Stimulated activated CD4-positive, alpha-beta T cell treated with anti-CD3 and anti-CD28 coated beads, Interleukin-4, amount 100 ng/mL, for 4 hours (primary cell): ENCODE data around the gene P3H4.

ENCODE experiments used
- DNase-seq, 2 experiments: peaks; one replicate each; pipeline ENCODE4 v3.0.0-alpha.2; 2020

Gene P3H4

DNA sequence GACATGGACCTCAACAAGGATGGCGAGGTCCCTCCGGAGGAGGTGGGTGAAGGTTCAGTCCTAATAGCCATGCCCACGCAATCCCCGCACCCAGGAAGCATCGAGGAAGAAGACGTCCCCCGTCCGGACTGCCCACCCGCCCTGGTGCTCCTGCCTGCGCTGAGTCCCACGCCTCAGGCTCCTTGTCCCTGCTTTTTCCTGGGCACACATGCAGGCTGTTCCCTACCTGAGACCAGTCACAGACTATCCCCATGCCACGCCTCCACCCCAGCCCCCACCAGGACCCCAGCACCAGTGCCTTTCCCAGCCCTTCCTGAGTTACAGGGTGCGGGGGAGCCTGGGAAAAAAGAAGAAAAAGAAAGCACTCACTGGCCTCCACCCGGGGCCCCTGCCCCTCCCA lies 10.0 kb upstream of the P3H4 start:
- no peak for DNase-seq

DNA sequence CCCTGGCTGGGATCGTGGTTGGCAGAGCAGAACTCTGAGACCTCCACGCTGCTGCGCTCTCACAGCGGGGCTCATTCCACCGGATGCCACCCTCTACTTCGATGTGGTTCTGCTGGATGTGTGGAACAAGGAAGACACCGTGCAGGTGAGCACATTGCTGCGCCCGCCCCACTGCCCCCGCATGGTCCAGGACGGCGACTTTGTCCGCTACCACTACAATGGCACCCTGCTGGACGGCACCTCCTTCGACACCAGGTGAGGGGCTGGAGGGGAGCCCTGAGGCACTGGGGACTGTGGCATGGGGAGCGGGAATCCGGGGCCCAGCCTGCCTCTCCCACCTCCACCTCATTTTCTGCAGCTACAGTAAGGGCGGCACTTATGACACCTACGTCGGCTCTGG lies 6.3 kb upstream of the P3H4 start:
- no peak for DNase-seq

DNA sequence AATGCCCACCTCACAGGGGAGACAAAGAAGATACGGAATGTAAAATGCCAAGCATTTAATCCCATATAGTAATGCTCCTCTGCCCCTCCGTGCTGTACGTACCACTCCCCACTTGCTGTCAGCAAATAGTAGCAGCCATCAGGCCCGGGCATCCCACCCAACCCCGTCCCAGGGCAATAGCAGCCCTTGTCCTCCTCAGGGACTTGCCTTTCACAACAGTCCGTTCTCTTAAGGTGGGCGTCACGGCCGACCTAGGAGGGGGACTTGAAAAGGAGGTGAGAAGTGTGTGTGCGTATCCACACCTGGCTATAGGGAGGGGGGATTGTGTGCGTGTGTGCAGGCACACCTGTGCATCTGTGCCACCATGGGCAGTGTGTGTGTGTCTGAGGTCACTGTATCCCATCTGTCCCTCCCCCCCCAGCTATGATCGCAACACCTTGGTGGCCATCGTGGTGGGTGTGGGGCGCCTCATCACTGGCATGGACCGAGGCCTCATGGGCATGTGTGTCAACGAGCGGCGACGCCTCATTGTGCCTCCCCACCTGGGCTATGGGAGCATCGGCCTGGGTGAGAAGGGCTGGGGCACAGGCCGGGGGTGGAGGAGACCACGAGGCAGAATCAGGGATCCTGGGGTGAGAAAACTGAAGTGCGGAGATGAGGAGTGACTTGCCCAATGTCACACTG lies 5.0 kb upstream of the P3H4 start:
- DNase-seq: no peak

DNA sequence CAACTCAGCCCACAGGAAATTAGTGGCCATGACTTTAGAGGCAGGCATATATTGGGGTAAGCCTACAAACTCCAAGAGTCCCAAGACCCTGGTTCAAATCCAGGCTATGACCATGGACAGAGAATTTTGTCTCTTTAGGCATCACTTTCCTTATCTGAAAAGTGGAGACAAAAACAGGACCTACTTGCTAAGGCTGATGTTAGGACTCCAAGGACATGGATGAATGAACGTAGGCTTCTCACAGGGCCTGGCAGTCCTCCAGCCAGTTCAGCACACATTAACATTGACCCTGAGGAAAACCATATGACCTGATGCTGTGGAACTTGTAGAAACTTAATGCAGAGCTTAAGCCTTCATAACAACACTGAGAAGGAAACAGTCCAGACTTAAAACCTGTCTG lies 2.4 kb upstream of the P3H4 start:
- no peak for DNase-seq

DNA sequence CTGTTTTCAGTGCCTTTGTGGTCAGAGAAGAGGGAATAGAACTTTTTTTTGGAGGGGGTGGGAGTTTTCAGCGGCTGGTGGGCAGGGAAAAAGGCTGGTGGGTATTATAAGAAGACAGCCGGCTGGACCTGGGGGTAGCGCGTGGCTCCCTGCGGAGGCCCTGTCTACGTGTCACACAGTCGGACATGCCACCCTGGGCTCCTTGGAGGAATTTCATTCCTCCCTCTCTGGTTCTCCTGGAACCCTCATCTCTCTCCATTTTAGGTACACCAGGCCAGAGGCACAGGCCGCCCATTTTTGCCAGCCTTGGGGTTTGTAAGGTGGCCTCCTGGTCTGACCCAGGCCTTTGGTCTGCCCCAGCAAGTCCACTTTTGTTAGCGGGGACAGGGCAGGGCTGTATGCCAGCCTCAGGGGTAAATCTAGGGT lies 2.0 kb upstream of the P3H4 start:
- DNase-seq: no peak

DNA sequence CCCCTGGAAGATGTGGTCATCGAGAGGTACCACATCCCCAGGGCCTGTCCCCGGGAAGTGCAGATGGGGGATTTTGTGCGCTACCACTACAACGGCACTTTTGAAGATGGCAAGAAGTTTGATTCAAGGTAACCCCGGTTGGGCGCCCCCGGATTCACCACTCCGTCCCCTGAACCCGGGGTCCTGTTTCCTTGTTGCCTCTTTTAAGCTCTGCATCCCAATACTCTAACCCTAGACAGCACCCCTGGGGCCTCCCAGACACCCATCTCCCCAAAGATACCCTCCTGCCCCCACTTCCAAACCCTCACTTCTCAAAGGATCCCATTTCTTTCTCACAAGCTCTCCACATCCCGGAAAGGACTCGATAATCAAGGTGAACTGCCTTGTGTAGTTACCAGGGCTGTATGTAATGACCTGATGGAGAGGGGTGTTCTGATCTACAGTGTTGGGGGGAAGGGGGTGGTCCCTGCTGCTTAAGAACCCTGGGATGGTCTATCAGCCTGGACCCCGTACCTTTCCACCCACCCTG lies 1.5 kb upstream of the P3H4 start:
- no peak for DNase-seq

DNA sequence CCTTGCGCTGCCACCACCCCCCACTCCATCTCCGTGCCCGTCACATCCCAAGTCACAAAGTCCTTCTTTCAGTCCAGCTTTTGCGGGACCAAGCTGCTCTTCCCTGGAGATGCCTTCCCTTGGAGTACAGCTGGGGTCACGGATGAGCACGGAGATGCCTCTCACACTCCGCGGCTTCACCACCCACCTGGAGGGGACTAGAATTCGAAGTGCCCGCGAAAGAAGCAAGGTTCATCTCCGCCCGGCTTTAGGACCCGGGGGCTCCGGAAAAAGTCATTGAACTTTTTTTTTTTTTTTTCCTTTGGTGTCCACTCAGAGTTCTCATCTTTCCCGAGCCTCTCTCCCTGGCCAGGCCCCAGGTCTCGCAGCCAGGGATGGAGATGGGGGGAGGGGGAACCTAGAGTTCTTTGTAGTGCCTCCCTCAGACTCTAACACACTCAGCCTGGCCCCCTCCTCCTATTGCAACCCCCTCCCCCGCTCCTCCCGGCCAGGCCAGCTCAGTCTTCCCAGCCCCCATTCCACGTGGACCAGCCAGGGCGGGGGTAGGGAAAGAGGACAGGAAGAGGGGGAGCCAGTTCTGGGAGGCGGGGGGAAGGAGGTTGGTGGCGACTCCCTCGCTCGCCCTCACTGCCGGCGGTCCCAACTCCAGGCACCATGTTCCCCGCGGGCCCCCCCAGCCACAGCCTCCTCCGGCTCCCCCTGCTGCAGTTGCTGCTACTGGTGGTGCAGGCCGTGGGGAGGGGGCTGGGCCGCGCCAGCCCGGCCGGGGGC lies 817 bp upstream of the P3H4 start, which contains the start of gene FKBP10:
Gene FKBP10 (plus strand): TSS at position 624 of the 771 bp plus-strand sequence. CDS start 31 bp downstream, at position 655.
- DNase-seq: peak; percentile 15

DNA sequence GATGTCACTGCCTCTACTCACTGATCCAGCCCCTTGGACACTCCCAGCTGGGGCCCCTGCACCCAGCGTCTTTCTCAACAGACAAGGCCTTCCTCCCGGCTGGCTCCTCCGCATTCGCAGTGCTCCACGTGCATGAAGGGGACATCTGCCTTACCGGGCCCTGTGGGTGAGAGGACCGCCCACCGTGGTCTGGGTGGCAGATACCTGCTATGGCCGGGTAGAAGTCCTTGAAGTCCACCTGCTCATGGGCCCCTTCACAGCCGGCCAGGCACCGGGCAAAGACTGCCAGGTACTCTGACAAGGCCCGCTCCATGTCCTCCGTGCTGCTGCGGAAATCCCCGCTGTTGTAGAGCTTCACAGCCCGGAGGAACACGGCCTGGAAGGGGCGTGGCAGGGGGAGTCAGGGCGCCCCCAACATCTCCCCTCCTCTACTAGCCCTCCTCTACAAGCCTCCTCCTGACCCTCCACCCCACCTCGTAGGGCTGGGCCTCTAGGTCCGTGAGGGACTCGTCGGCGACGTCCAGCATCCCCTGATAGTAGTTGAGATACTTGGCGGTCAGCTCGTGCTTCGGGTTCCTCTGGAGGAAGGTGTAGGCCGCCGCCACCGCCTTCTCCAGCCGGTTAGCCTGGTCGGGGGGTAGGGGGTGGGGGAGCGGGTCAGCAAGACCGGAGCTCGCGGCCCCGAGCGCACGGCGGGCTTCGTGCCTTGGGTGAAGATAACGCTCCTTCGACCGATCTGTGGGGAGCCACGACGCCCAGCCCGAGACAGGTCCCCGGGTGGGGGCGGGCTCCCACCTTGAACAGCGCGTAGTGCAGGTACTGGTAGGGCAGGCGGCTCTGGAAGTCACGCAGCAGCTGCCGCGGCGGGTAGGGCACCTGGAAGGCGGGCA lies 845 bp downstream of the P3H4 start:
- no peak for DNase-seq

DNA sequence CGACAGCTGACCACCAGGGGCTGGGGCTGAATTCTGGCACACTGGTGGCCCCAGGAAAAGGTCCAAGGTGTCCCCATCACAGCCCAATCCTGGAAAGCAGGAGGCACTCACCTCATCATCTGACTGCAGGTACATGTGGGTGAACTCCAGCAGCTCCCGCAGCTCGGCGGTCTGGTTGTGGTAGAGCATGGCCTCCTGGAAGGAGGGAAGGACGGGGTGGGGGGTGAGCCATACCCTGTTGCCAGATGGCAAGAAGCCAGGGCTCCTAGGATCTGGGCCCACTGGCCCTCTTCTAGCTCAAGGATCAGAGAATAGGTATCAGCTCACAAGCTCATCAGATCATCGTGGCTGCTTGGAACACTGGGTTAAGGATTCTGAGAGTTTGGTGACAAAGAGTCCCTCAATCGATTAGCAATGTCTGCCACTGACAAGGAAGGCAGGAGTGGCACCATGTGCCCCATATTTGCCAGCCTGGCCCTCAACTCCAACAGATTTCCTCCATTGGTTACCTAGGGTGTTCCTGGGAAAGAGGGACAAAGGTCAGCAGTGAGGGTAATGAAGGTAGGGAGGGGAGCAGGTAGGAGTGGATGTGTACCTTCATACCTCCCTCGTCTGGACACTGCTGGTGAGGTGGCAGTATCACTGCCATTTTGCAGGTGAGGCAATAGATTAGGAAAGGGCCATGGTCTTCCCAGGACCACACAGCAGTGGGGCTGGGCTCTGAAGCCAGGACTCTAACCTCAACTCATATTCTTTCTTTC lies 4.9 kb downstream of the P3H4 start:
- DNase-seq: no peak

DNA sequence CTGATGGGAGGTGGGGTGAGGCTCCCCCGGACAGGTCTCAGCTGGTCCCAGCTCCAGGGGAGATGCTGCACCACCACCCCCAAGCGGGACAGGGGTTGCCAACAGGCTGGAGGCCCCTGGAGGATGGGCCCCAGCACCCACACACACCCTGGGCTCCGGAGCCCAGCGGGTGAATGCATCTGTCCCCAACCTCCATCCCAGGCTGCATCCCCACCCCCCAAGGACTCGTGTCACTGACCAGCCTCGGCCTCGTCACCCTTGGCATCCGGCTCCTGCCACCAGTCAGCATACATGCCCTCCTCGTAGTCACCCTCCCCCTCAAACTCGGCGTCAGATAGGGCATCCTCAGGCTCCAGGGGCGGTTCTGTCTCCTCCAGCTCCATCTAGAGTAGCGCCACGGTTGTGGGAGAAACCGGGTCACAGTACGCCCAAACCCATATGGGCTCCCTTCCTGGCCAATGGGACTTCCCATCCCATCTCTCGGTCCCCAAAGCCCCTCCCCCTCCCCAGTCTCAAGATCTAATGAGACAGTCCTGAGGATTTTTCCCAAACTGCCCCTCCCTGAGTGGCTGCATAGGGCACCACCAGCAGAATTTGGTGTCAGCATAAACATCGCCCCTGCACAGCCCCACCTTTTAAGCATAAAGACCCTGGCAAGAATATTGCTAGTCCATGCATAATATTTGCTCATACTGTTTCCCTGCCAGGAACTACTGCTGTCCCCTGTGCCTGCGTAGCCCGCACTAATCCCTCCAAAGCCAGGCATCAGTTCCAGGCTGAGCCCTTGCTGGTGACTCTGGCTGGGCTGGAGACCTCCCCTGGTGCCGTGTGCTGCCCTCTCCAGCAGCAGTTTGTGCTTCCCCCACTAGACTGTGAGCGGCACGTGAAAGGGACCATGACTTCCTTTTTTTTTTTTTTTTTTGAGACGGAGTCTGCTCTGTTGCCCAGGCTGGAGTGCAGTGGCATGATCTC lies 8.4 kb downstream of the P3H4 start:
- no peak for DNase-seq

DNA sequence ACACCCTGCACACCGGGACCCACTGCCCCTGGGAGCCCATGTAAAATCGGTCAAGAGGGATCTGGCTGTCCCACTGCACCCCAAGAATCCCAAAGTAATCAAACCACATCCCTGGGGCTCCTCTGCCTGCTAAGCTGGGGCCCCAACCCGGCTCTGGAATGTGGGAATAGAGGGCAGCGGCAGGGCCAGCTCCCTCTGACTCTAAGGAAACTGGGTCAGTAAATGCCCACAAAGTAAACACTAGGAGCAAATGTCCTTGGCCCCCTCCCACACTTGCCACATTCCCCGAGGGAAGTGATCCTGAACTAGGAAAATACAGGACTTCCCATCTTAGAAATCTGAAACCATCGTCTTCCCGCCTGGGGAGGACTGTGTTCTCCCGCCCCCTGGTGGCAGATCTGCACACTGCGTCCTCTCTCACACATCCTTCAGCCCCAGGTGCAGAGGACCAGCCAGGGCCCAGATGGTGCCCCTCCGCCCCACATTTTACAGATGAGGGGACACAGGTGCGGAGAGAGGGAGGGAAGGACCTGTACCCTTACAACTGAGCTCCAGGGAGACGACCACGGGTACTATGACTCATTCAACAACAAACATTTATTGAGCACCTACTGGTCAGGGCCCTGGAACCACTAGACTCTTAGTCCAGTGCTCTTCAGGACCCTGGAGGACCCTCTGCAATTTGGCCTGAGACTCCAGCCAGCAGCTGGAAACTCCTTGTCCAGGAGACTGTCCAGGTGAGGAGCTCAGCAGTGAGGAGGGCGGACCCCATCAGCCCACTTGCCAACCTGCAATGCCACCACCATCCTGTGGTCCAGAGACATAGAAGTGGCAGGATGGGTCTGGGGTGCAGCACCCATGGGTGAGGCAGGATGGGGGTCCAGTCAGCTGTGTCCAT lies 10.1 kb downstream of the P3H4 start:
- DNase-seq: peak; percentile 53 to 74

DNA sequence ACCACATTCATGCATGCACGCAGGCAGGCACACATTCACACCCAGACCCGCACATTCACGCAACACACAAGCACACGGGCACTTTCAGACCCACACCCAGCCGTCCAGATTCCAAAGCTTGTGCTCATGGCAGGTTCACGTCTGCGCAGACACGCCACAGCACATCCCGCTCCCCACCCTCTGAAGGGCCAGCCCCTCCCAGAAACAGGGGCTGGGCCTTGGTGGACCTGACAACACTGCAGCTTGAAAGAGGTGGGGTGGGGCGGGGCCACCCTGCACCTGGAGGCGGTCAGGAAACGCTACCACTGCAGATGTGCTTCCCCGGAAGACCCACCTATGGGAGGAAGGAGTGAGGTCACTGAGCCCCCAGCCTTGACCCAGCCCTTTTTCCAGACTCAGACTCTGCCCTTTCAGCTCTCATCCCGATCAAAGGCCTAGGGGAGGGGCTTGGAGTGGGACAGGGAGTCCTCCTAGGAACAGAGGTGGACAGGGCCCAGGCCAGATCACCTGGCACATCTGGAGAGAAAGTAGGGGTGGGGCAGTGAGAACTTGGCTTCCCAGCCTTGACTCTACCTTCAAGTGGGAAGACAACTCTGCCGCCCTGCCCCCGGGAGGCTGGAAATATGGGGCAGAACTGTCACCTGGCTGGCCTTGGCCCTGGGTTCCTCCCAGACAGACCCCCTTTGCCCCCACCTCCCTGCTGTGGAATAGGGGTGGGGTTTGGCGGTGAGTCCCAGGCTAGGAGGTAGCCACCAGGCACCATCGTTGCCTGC lies 11.0 kb downstream of the P3H4 start:
- no peak for DNase-seq

DNA sequence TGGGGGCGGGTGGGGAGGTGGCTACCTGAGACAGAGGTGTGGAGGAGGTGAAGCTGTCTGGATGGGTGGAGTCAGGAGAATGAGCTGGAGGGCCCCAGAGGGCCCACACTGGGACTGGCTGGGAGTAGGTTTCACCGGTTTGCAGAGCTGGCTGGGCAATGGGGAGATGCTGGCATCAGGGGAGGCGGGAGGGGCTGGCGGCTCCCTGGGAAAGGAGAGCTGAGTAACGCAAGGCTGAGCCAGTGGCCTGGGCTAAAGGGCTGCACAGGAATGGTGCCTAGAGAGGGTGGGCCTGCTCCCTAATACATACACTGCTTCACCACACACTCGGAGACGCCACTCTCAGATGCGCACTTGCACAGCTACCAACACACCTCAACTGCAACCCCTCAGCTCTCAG lies 12.4 kb downstream of the P3H4 start:
- no peak for DNase-seq

DNA sequence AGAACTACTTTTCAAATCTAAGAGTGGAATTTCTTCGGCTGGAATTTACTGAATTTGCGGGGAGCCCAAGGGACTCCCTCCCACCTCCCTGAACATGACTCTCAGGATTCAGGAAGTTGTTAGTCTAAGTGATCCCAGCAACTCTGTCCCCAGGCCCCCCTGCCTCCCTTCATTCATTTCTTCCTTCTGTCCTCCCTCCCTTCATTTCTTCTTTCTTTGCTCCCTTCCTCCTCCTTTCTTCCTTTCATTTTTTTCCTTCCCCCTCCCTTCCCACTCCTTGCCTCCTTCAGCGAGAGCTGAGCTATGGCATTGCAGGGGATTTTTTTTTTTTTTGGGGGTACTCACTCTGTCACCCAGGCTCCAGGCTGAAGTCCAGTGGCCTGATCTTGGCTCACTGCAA lies 14.4 kb downstream of the P3H4 start:
- no peak for DNase-seq

DNA sequence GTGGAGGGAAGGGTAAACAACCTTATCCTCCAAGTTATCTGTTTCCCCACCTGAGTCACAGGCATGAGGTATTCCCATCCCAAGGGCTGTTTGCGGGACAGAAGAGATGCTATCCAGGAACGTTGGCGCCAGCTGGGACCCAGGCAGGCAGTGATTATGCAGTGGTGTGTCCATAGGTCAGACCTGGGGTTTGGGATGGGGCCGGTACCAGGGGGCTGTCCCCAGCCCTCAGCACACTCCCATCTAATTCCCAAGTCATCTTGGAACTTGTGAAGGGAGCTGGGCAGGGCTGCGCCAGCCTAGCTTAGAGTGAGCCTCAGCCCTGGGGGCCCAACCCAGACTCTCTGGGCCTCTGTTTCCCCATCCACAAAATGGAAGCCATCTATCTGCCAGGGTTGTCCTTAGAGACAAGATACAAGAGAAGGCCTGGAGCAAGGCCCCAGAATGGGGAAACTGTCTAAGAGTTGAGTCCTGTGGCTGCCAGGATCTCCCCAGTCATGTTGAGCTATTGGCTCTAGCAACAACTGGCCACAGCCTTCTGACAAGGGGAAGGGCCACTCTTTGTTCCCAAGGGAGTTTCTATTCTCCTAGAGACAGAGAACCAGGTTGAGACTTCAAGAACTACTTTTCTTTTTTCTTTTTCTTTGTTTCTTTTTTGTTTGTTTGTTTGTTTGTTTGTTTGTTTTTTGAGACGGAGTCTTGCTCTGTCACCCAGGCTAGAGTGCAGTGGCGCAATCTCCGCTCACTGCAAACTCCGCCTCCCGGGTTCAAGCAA lies 15.4 kb downstream of the P3H4 start:
- DNase-seq: no peak

DNA sequence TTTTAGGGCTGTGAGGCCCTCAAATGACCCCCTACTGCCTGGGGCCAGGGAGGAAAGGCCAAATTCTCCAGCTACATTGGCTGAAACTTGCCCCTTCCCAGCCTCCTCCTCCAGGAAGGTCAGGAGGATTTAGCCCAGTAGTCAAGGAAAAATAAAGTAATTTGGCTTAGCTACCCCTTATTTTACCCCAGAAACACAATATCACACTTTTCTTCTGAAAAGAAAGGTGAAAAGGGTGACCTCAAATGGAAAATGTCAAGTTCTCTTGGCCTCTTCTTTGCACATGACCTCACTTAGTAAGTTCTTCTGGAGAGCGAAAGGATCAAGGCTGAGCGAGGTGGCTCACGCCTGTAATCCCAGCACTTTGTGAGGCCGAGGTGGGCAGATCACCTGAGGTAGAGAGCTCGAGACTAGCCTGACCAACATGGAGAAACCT lies 17.2 kb downstream of the P3H4 start:
- no peak for DNase-seq

DNA sequence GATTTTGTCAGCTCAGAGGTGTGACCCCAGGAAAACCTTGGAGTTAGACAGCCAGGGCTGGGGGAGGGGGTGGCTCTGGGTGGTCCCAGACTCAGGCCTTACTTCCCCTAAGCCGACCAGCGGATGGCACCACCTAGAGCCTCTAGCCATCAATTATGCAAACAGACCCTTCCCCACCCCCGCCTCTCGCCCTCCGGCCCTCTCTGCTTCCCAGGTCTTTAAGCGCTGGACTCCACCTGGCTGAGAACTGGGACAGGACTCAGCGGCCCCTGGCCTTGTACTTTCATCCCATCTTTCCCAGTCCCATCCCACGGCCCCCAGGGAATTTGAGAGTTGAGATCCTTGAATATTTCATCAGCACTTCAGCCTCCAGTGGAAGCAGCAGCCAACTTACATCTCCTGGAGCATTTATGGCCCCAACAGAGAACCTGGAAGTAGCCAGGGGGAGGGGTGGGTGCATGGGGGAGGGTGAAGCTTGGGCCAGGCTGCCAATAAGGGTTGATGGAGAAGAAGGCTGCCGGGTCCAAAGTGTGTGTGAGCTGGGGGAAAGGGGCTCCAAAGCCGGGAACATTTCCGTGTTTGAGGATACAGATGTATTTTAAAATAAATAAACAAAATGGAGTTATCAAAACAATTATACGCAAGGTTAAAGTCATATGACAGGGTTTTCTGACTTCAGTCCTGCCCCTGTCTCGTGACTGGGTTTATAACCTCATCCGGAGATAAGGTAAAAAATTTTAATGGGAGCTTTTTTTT lies 17.8 kb downstream of the P3H4 start:
- DNase-seq: no peak
